Effector memory CD4-positive, alpha-beta T cell (primary cell): ENCODE results near the gene DCANP1.

Experiments
- DNase-seq, 3 donors: peaks; one replicate each; pipeline ENCODE4 v3.0.0-alpha.2; 2020
- H3K27ac ChIP-seq: 2 replicates; pipeline ENCODE4 v1.7.0; 2013; ENCODE audit warnings: mild to moderate bottlenecking, low read length, moderate library complexity; ENCODE audit not compliant: insufficient read depth, poor library complexity, severe bottlenecking
- H3K27me3 ChIP-seq: replicated peaks from 2 replicates; pipeline ENCODE4 v1.7.0; 2013; ENCODE audit warnings: mild to moderate bottlenecking, low read length; ENCODE audit not compliant: insufficient read depth, control insufficient read depth, poor library complexity, severe bottlenecking
- H3K36me3 ChIP-seq: 2 replicates; pipeline ENCODE4 v1.7.0; 2013; ENCODE audit warnings: mild to moderate bottlenecking, low read length, moderate library complexity; ENCODE audit not compliant: control insufficient read depth, insufficient read depth
- H3K4me1 ChIP-seq: 2 replicates; pipeline ENCODE4 v1.7.0; 2013; ENCODE audit warnings: low read length, mild to moderate bottlenecking; ENCODE audit not compliant: control insufficient read depth, insufficient read depth, poor library complexity, severe bottlenecking
- H3K4me3 ChIP-seq: 2 replicates; pipeline ENCODE4 v1.7.0; 2013; ENCODE audit warnings: low read length, low read depth, mild to moderate bottlenecking; ENCODE audit not compliant: insufficient read depth, poor library complexity, severe bottlenecking
- H3K9me3 ChIP-seq: 2 replicates; pipeline ENCODE4 v1.7.0; 2013; ENCODE audit warnings: mild to moderate bottlenecking, low read length, moderate library complexity; ENCODE audit not compliant: control insufficient read depth

DCANP1 gene

DNA sequence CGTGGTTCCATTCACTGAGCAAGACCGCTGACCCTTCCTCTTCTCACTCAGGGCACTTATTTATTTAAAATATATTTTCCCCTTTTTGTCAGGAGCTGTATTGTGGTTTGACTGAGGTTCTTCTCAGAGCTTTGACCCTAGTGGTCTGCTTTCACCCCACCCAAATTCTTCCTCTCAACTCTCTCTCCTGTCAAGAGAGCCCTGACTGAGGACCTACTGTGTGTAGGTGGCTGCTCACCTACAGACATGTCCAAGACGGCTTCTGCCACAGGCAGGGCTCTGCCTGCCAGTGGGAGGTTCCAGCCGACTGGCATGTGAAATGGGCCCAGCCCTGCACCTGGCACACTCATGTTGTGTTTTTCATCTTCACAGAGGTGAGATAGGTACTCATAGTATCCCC lies 5.2 kb downstream of the DCANP1 start:
- Histone ChIP-seq H3K4me1 (no peaks in the 10 kb centered on the region), H3K36me3 (no peaks in the 10 kb centered on the region), H3K27me3 (no peaks in the 10 kb centered on the region), H3K9me3 (no peaks in the 10 kb centered on the region), H3K27ac (no peak overlapping the region), H3K4me3 (no peak overlapping the region)
- DNase-seq: no peak

DNA sequence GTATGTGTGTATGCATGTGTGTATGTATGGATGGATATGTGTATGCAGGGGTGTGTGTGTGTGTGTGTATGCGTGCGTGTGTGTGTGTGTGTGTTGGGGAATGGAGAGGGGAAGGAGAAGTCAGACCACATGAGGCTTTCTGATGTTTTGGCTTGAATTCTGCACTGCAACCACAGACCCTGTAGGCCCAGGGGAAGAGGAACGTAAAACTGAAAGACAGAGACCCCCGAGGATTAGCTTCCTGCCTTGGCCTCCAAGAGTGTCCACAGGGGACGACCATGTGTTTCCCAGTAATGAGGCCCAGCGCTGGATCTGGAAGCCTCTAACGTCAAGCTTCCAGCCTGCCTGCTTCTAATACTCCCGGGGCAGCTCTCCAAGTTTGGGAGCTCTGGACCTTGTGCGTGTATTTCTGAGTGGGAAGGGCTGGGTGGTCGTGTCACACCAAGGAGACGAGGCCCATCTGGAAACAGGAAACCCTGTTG lies 5.8 kb downstream of the DCANP1 start:
- no peaks in the 10 kb centered on the region for H3K36me3 ChIP-seq
- no peaks in the 10 kb centered on the region for H3K27me3 ChIP-seq
- H3K4me3 ChIP-seq: no peak overlapping the region
- no peak overlapping the region for H3K27ac ChIP-seq
- no peaks in the 10 kb centered on the region for H3K9me3 ChIP-seq
- no peak for DNase-seq
- H3K4me1 ChIP-seq: no peaks in the 10 kb centered on the region

DNA sequence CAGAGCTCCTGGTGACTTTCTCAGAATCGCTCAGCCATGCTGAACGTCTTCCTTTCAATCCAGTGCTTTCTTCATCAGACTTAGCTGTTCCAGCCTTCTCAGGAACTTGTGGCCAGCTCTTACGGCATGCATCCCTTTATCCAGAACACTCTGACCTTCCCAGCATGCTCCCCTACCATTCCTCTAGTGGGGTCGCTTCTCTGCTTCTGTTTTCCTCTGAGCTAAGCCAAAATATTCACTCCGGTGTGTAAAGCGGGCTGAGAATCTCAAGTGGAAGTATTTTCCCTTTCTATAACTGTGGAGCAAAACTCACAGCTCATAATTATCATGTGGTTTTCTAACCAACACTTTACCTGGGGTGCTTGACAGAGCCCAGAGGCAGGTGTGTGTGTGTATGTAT lies 6.2 kb downstream of the DCANP1 start:
- Histone ChIP-seq H3K27me3 (no peaks in the 10 kb centered on the region), H3K4me3 (no peak overlapping the region), H3K36me3 (no peaks in the 10 kb centered on the region), H3K27ac (no peak overlapping the region), H3K4me1 (no peaks in the 10 kb centered on the region), H3K9me3 (no peaks in the 10 kb centered on the region)
- DNase-seq: no peak

DNA sequence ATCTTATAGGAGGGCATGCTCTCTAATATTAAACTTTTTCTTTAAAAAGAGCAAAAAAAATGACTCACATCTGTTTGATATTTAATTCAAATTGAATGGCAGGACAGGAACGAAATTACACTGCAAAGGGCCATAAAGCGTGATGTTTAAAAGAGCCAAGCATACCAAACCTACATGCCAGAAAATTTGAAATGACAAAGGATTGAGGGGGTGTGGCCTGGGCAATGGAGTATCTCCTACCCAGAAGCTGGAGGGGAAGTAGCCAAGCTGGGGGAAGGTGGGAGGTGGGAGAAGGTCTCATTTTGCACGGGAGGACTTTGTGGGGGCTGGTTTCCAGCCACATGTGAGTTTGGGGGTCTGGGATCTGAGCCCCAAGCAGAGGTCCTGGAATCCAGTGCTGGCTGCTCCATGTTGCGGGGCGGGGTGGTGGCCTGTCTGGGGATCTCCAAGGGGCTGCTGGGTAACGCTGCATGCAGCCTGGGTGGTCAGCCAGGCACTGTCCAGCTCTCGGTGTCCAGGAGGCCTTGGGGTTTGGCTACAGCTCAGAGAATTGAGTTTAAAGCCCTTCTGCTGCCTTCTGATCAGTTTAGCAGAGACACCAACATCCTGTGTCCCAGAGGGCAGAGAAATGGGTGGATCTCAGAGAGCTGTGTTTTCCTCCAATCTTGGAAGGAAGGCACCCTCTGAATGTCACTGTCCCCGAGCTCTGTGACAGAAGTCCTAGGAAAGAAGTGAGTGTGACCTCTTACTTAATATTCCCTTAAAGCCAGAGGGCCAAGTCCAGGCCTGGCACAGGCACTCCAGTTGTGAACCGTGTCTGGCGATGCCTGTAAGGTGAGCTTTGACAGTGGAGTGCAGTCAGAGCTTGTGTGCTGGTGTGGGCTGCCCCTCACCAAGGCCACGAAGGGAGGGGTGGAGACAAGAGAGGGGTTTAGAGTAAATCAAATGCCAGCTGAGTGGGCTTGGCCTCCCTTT lies 7.6 kb downstream of the DCANP1 start:
- no peaks in the 10 kb centered on the region for H3K9me3 ChIP-seq
- no peak for DNase-seq
- H3K4me3 ChIP-seq: no peak overlapping the region
- H3K27ac ChIP-seq: no peak overlapping the region
- H3K27me3 ChIP-seq: no peaks in the 10 kb centered on the region
- H3K36me3 ChIP-seq: no peaks in the 10 kb centered on the region
- H3K4me1 ChIP-seq: no peaks in the 10 kb centered on the region

DNA sequence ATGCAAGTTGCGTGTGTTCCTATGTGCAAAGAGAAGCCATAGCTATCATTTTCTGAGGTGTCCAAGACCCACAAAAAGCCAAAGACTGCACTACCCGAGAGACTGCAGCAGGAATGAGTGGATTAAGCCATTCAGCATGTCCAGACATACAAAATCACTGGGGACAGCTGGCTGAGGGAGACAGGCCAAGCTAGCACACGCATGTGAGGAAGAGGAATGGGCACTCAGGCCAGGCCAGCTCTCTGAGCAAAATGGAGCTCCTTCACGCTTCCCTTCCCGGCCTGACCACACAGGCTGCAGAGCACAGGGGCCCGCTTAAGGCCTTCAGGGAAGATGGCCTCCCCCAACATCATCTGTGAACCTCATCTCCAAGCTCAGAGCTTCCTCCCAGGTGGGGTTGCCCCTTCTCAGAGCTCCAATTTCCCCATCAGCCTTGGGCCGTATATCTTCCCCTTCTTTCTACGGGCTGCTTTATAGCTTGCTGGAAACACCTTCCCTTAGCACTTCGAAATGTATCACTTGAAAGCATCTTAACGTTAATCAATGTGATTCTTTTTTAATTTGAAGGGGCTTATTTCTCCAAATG lies 8.4 kb downstream of the DCANP1 start:
- Histone ChIP-seq H3K4me3 (no peak overlapping the region), H3K27me3 (no peaks in the 10 kb centered on the region), H3K4me1 (no peaks in the 10 kb centered on the region), H3K27ac (no peak overlapping the region), H3K9me3 (no peaks in the 10 kb centered on the region), H3K36me3 (no peaks in the 10 kb centered on the region)
- no peak for DNase-seq

DNA sequence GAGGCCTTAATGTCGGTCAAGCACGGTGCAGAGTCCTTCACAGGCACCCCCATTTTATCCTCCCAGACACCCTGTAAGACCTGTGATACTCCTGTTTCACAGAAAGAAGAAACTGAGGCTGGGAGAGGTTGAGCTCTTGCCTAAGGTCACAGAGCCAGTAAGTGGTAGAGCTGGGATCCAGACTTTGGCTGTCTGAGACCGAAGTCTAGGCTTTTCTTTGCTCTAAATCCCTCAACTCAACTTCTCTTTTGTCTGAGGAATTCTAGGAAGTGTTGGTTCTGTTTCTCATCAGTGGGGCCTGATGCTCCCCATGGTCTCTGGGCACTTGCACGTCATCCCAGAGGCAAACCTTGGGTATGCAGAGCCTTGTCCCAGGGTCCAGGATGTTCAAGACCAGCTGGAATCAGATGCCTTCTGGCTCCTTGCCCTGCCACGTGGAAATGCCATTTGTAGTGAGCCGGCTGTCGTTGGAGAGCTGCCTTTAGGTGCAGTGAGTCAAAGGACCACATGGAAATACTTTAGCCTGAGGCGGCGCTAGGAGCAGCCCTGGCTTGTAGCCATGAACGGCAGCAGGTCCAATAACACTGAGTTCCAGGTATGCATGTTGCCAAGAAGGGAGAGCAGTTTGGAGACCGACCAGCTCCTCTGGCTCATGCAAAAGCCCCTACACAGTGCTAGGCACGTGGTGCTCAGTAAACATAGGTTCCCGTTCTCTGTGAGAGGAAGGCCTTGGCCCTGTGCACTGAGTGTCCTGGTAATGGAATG lies 9.2 kb downstream of the DCANP1 start:
- no peak overlapping the region for H3K27ac ChIP-seq
- H3K36me3 ChIP-seq: no peaks in the 10 kb centered on the region
- H3K4me1 ChIP-seq: no peaks in the 10 kb centered on the region
- no peaks in the 10 kb centered on the region for H3K9me3 ChIP-seq
- H3K4me3 ChIP-seq: no peak overlapping the region
- no peaks in the 10 kb centered on the region for H3K27me3 ChIP-seq
- no peak for DNase-seq

DNA sequence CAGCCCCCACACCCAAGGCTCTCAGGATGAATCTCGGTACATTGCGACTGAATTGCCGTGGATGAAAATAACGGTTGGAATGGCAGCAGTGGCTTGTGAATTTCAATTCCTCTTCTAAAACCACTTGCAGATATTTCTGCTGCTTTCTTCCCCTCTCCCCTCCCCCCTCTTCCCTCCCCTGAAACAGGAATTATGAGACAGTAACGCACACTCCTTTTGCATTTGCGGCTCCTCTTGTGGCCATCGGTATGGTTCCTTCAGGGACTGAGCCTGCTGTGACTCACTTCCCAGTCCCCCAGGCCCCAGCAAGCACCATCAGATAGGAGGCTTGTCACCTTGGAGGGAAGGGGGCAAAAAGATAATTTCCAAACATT lies 9.7 kb downstream of the DCANP1 start:
- no peak overlapping the region for H3K4me3 ChIP-seq
- H3K27ac ChIP-seq: no peak overlapping the region
- H3K27me3 ChIP-seq: no peaks in the 10 kb centered on the region
- no peaks in the 10 kb centered on the region for H3K36me3 ChIP-seq
- no peak for DNase-seq
- H3K4me1 ChIP-seq: no peaks in the 10 kb centered on the region
- no peaks in the 10 kb centered on the region for H3K9me3 ChIP-seq

DNA sequence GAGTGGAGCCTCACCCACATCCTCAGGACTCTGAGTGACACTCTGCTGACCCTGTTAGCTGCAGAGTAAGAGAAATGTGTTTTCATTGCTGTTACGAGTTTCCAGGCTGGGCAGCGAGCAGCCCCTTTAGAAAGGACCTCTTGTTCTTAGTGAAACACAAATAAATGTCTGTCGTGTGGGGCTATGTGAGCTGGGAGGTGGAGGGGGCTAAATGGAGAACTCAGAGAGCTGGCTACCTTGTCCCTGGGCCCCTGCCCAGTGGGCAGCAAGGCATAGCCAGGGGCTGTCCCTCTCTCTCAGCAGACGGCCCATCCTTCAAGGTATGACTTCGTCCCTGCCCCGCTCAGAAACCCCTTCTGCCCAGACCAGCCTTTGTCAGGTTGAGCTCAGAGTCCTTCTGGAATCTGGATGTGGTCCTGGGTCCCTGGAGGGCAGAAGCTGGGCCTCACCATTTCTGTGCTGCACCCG lies 10.2 kb downstream of the DCANP1 start:
- Histone ChIP-seq H3K4me1 (no peaks in the 10 kb centered on the region), H3K27me3 (no peaks in the 10 kb centered on the region), H3K27ac (no peak overlapping the region), H3K4me3 (no peak overlapping the region), H3K9me3 (no peaks in the 10 kb centered on the region), H3K36me3 (no peaks in the 10 kb centered on the region)
- no peak for DNase-seq

DNA sequence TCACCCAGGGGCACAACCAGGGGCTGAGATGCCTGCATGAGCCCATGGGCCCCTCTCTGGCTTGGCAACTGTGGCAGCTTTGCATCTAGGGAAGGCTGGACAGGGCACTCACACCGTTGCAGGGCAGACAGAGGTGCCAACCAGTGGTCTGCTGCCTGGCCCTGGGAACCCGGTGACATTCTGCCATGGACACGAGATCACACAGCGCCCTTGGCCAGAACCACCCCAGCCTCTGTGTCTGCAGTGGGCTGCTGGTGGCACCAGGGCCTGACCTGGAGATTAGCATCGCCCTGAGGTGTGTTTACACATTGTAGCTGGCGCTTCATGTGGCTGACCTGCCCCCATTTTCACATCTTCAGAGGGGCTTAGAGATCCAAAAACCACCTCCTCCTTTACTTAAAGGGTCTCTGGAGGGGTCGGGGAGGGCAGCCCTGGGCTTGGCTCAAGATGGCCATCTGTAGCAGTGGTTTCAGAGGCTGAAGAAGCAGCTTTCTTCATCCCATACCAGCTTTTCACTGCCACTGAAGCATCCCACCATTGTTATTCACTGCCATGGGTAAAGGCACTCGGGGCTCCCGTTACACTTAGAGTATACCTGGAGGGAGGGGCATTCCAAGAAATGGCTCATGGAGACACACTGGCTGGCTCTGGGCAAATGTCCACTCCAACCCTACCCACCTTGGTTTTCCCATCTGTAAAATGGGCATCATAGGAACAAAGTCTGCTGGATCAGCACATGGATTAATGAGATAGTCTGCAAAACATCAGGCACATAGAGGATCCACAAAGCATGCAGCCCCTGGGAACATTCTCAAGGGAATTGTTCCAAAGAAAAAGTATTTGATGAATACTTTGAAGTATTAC lies 11.4 kb downstream of the DCANP1 start:
- Histone ChIP-seq H3K27ac (no peak overlapping the region), H3K27me3 (no peaks in the 10 kb centered on the region), H3K9me3 (no peaks in the 10 kb centered on the region), H3K4me3 (no peak overlapping the region), H3K4me1 (no peaks in the 10 kb centered on the region), H3K36me3 (no peaks in the 10 kb centered on the region)
- DNase-seq: no peak
